Stimulated activated CD8-positive, alpha-beta memory T cell treated with anti-CD3 and anti-CD28 coated beads, Interleukin-15, amount 100 ng/mL, for 1 hour (primary cell): ENCODE measurements around the gene SLFN12L.

ENCODE experiments used
- DNase-seq: peaks from one replicate; pipeline ENCODE4 v3.0.0-alpha.2; 2020; ENCODE audit warnings: low read depth

The SLFN12L gene

GRCh38 chr17:35432176-35433074 lies 105.1 kb downstream of the SLFN12L start, which contains the start of gene SLFN12:
SLFN12 (minus strand) TSS chr17:35432500; CDS start chr17:35423028, 9,472 bp downstream.
- no peak for DNase-seq

- DNase-seq, result no peak
These were observed 107.8 kb downstream of the SLFN12L start for GRCh38 chr17:35429702-35430101.

- DNase-seq, result no peak
These were observed 109.2 kb downstream of the SLFN12L start for GRCh38 chr17:35428229-35428628.

GRCh38 chr17:35423761-35424160 lies 113.7 kb downstream of the SLFN12L start:
- no peak for DNase-seq
